Hepatocyte (in vitro differentiated cells): ENCODE measurements around the gene TCAP.

Experiments used
- EZH2phosphoT487 ChIP-seq: fragments of 200-600 bp; sonication (generic); IDR thresholded peaks from one replicate; pipeline ENCODE4 v1.6.1; 2018; ENCODE audit warnings: antibody characterized with exemption, mild to moderate bottlenecking, low read depth, moderate library complexity; ENCODE audit not compliant: unreplicated experiment, severe bottlenecking
- TF ChIP-seq, protein P1 (sequence below): fragments of 200-600 bp; sonication (generic); IDR thresholded peaks from 2 replicates; pipeline ENCODE4 v1.5.1; 2016; ENCODE audit warnings: antibody characterized with exemption, mild to moderate bottlenecking; ENCODE audit not compliant: poor library complexity

GRCh38 chr17:39636587-39636926, 28.6 kb upstream of the TCAP start:
- TF ChIP-seq, protein P1, sequence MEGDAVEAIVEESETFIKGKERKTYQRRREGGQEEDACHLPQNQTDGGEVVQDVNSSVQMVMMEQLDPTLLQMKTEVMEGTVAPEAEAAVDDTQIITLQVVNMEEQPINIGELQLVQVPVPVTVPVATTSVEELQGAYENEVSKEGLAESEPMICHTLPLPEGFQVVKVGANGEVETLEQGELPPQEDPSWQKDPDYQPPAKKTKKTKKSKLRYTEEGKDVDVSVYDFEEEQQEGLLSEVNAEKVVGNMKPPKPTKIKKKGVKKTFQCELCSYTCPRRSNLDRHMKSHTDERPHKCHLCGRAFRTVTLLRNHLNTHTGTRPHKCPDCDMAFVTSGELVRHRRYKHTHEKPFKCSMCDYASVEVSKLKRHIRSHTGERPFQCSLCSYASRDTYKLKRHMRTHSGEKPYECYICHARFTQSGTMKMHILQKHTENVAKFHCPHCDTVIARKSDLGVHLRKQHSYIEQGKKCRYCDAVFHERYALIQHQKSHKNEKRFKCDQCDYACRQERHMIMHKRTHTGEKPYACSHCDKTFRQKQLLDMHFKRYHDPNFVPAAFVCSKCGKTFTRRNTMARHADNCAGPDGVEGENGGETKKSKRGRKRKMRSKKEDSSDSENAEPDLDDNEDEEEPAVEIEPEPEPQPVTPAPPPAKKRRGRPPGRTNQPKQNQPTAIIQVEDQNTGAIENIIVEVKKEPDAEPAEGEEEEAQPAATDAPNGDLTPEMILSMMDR = no peak
- TF ChIP-seq EZH2phosphoT487 = no peak
